Tracheal epithelial cell (primary cell): ENCODE measurements around the gene KBTBD3. TPM values are rescaled to one million over a fixed set of nuclear protein-coding genes. Genes with fewer than 3 reads are reported as not detected.

ENCODE experiments used
- total RNA-seq: library from RNA; depleted of rRNA; stranded (reverse); fragments of >200 nt; gene quantifications from 2 replicates; pipeline ENCODE4 v1.2.1, GENCODE V29; 2014

The KBTBD3 gene
- 1.7 and 1.9 TPM in 2 replicates for total RNA-seq

DNA sequence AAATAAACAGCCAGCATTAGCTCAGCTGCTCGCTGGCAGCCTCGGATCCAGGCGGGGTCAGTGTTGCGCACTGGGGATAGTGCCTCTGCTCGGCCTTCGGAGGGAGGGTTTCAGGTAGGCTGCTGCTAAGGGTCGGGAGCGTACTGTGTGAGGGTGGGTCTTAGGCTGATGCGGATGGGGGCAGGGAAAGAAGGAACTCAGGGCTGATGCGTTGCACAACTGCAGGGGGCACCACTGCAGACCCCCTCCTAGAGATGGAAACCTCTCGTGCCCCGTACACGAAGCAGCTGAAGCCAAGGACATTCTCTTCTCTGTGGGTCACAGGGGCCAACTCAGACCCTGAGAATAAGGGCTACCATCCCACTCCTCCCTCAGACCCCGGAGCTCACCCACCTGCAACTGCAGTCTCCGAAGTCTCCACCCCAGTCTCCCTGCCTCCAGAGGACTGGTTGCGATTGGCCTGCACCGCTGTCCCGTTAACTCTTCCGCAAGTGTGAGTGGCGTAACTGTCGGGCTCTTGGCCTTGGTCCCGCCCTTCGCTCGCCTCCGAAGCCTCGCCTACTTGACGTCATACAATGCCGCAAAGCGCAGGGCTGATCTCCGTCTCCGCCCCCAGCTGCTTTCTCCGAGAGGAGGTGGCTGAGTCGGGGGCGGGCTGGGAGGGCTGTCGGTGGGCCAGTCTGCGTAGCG is at the start of gene KBTBD3:
Gene KBTBD3 (minus strand): TSS at position 429 of the 690 bp plus-strand sequence. CDS start 18,250 bp downstream, outside the sequence.

DNA sequence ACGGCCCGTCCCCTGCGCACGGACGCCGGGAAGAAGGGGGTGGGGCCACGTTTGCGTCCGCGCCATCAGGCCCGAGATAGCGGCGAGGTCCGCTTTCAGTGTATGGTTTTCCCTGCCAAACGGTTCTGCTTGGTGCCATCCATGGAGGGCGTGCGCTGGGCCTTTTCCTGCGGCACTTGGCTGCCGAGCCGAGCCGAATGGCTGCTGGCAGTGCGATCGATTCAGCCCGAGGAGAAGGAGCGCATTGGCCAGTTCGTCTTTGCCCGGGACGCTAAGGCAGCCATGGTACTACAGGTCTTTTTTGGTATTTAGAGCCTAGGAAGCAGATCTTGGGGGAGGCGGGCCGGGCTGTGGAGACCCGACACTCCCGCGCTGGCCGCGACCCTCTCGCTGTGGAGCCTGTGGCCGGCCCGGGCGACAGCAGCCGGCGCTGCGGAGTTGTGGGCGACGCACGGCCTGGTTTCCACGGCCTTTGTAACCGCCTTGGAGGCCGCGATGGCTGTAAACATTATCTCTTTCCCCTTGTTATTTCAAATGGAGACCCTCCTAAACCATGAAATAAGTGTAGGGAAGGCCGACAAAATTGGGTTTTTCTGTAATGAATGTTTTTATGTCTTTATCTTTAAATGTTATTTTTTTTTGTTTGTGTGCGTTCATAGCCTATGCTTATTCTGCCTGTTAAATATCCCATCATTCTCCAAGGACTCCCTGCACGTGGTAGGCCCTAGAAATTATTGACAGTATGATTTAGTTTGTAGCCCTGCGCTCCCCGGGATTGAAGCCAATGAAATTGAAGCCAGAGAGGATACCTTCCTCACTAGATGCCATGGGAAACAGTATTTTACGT is 685 bp upstream of the KBTBD3 start, which contains the start of gene AASDHPPT:
Gene AASDHPPT (plus strand): TSS at position 54 of the 847 bp plus-strand sequence. CDS start 49 bp downstream, at position 103.

GRCh38 chr11:106021967-106022794 is 55.0 kb downstream of the KBTBD3 start, which contains the start of gene MSANTD4:
Gene MSANTD4, minus strand, starts transcription at chr11:106022240. Its CDS starts 11,323 bp downstream, at chr11:106010917.

Other genes with a start within 250 kb of the KBTBD3 start
- 18.5 and 25.5 TPM in 2 replicates for gene MSANTD4, start 55.1 kb downstream of the KBTBD3 start, total RNA-seq
- gene AASDHPPT, start 315 bp upstream of the KBTBD3 start, total RNA-seq, result 48.7 and 68.4 TPM in 2 replicates